NCI-H2081 treated with DMSO at 0.1 percent for 48 hours (cell line): Measurements from ENCODE around the gene GPR161.
A peak's percentile ranks its signal among the peaks of the same experiment; 100 is the strongest.

Experiments used
- DNase-seq: peaks from one replicate; lab custom pipeline; 2025; lab: John Stamatoyannopoulos, UW

The GPR161 gene

DNA sequence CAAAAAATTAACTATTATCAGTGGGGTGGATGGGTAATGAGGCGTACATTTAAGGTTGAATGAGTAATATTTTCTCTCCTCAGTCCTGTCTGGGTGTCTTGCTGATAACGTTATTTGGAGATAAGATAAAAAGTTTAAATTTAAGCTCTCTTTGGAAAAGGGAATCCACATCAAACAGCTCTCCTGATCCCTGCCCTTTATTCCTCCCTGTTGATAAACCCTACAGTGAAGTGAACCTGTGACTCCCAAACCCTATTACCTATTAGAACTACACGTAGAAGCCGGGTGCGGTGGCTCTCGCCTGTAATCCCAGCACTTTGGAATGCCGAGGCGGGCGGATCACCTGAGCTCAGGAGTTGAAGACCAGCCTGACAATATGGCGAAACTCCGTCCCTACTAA is 9.9 kb upstream of the GPR161 start:
- no peak for DNase-seq

- no peak for DNase-seq
These were observed 9.4 kb upstream of the GPR161 start for GRCh38 chr1:168146160-168146539.

- DNase-seq: peak; percentile 22
These were observed 8.7 kb upstream of the GPR161 start for GRCh38 chr1:168145184-168146159.

DNA sequence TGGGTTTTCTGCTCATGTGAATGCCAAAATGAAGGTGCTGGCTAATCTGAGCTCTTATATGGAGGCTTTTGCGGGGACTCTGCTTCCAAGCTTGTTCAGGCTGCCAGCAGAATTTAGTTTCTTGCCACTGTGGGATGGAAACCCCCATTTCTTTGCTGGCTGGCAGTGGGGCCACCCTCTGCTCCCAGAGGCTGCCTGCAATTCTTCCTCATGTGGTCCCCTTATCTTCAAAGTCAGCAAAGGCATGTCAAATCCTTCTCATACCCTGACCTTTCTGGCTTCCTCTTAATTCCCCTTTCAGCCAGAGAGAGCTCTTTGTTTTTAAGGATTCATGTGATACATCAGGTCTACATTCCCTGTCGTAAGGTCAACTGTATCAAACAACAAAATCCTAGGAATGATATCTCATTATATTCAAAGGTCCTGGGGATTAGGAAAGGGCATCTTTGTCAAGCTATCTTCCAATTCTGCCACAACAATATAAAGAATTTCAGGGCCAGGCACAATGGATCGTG is 5.2 kb upstream of the GPR161 start:
- DNase-seq: no peak

DNA sequence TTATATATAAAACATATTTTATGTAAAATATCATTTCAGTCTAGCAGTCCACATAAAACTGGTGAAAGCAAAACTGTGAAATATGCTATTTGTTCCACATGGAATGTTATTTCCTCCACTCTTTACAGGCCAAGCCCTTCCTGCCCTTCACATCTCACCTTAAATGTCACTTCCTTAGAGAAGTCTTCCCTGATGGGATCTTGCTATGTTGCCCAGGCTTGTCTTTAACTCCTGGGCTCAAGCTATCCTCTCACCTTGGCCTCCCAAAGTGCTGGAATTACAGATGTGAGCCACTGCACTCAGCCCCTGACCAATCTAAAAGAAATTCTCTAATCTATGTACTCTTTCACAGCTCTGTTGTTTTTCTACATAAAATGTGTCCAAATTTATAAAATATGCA is 2.3 kb upstream of the GPR161 start:
- DNase-seq: no peak

- no peak for DNase-seq
These were observed 1.4 kb upstream of the GPR161 start for GRCh38 chr1:168138134-168138533.

GRCh38 chr1:168137515-168137821 is 738 bp upstream of the GPR161 start:
- no peak for DNase-seq

GRCh38 chr1:168135921-168136708 is 615 bp downstream of the GPR161 start:
- no peak for DNase-seq

GRCh38 chr1:168135116-168135920 is 1.4 kb downstream of the GPR161 start:
- DNase-seq: no peak

DNA sequence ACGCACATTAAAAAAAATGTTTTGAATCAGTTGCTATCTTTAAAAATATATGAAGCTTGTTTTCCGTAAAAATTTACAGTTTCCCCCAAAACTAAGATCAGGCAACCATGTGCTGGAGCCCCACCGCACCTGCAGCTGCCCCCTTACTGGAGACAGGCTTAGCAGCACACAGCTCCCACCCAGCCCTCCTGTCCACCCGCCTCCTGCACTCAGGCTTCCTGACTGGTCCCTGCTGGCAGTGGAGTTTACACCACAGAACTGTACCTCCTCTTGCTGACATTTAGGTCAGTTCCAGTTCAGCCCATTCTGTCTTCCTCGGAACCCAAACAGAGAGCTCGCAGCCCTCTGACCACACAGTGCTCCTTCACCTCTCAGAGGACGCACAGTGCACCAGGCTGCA is 2.1 kb downstream of the GPR161 start:
- no peak for DNase-seq

DNA sequence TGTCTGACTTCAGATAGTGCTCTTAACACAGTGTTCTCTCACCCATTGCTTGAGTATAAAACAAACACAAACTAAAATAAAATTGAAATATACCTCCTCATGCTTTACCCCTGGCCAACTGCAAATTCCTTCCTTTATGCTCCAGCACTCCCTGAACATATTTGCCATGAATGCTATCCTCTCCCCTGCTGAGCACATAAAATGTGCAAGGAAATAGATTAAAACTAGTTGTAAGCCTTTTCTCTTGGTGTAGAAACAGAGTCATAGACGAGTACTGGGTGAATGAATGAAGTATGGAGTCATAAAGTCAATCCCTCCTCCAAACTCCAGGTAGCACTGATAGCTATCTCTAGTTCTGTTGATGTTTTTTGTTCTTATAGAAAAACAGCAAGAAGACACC is 2.6 kb downstream of the GPR161 start:
- no peak for DNase-seq

DNA sequence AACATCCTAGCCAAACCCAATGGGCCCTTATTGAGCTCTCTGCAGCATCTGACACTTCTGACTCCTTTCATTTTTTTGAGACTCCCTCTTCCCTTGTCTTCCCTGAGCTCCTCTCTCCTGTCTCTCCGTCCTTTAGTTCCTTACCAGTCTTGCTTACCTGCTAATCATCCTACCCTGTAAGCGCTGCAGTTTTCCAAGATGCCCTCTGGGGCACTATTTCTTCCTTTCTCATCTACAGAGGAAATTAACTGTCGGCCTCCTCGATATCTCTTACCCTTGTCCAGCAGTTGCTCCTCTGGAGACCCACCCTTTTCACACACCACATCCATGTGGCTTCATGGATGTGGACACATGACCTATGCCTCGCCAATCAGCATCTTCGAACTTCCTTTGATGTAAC is 6.8 kb downstream of the GPR161 start:
- no peak for DNase-seq

DNA sequence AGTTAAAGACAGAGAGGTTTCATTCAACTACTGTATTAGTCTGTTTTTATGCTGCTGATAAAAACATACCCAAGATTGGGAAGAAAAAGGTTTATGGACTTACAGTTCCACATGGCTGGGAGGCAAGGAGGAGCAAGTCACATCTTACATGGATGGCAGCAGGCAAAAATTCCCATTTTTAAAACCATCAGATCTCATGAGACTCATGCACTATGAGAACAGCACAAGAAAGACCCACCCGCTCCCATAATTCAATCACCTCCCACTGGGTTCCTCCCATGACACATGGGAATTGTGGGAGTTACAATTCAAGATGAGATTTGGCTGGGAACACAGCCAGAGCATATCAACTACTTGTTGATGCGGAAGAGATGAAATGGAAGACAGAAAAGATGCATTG is 9.2 kb downstream of the GPR161 start:
- no peak for DNase-seq

DNA sequence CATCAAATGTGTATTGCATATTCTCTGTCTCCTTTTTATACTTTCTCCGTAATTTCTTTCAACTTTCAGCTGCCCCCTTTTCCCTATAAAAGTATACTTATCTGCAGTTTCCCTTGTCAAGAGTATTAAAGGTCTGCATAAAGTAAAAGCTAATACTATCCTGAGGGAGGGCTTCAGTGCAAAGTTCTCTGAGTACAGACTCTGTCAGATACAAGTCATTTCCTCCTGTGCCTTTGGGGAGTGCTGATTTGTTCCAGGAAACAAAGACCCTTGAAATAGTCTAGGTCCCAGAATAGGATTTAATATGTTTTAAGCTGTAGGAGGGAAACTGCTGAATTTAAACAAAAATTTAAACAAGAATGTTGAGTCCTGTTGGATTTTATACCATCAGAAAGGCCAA is 11.7 kb downstream of the GPR161 start:
- no peak for DNase-seq

- DNase-seq: no peak
These were observed 15.2 kb downstream of the GPR161 start for GRCh38 chr1:168121401-168122011.

GRCh38 chr1:168119750-168120149 is 17.0 kb downstream of the GPR161 start:
- DNase-seq: no peak

DNA sequence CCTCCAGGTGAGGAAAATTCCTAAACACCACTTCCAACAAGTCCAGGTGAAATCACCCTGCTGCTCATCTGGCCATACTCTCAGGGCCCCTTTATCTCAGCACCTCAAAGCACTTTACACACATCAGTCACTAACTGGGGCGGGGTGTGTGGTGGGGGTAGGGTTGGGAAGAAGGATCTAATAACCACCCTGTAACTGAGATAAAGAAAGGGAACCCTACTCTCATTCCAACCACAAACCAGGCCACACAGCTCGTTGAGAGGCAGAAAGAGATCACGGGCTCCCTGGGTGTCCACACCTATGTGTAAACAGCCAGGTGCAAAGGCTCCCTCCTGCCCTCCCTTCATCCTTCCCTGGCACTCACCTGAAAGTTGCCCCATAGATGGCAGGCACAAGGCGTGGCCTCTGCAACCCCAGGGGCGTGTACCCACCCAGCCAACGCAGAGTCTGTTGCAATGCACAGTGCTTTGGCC is 20.4 kb downstream of the GPR161 start:
- no peak for DNase-seq

GRCh38 chr1:168114845-168115244 is 21.9 kb downstream of the GPR161 start:
- no peak for DNase-seq

DNA sequence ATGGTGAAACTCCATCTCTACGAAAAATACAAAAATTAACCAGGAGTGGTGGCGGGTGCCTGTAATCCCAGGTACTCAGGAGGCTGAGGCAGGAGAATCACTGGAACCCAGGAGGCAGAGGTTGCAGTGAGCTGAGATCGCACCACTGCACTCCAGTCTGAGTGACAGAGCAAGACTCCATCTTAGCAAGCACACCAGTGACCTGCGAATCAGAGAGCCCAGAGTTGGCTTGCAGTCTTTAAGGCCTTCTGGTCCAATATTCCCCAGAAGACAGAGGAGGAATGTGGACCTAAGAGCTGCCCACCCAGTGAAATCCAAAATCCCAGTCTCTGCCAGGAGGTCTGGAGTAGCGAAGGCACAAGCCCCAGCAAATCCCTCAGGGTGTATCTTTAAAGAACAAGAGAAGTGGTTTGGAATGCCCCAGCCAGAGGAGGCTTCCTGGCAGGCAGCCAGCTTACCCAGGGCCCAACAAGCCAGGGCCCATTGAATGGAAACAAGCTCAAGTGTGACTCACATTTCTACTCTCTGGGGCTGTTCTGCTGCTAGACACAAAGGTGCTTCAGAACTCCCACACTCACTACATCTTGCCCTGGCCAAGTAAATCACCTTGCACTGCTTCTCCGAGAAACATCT is 23.9 kb downstream of the GPR161 start:
- no peak for DNase-seq

DNA sequence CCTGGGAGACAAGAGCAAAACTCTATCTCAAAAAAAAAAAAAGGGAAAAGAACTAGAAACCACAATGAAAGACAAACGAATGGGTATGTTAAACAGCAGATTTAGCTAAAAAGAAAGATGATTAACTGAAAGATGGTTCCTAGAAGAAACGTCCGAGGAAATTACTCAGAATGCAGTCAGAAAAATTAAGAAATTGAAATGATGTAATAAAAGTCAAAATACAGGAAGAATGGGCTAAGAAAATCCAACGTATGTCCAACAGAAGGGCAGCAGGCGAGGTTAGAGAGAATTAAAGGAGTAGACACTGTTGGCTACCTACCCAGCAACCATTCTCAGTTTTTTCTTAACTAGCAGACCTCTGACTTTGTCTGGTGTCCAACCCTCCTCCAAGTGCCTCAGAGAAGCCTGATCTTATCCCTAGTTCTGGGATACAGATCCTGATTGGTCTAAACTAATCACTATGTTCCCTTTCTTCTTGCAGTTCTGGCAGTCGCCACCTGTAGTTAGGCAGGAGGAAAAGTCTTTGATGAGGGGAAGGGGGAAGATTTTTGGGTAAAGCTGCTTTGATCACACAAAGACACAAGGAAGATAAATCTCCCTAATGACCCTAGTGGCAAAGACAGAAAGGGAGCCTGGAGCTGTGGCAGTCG is 25.7 kb downstream of the GPR161 start:
- DNase-seq: no peak

DNA sequence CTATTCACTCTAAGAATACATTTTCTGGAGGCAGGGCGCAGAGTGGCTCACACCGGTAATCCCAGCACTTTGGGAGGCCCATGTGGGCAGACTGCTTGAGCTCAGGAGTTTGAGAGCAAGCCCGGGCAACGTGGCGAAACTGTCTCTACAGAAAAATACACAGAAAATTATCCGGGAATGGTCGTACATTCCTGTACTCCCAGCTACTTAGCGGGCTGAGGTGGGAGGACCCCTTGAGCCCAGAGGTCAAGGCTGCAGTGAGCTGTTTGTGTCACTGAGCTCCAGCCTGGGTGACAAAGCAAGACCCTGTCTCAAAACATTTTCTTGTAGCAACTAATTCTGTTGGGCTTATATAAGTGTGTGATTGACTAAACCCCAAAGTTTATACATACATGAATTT is 30.5 kb downstream of the GPR161 start:
- DNase-seq: no peak
